NT2/D1 (cell line): ENCODE results near the gene TRABD2A.

Source experiments
- DNase-seq: peaks from one replicate; pipeline ENCODE4 v3.0.0-alpha.2; 2011; ENCODE audit warnings: low read depth, low spot score
- H3K27me3 ChIP-seq: 2 replicates; pipeline ENCODE4 v1.6.0; 2011; ENCODE audit warnings: mild to moderate bottlenecking; ENCODE audit not compliant: insufficient read length, insufficient read depth
- H3K36me3 ChIP-seq: 2 replicates; pipeline ENCODE4 v1.6.1; 2011; ENCODE audit warnings: mild to moderate bottlenecking, low read length, mixed read lengths; ENCODE audit not compliant: insufficient read depth, insufficient read length
- H3K4me1 ChIP-seq: 2 replicates; pipeline ENCODE4 v1.5.1; 2011; ENCODE audit not compliant: insufficient read depth, insufficient read length
- H3K4me3 ChIP-seq: 2 replicates; pipeline ENCODE4 v1.5.1; 2011; ENCODE audit warnings: low read depth; ENCODE audit not compliant: insufficient read length
- H3K9ac ChIP-seq: 2 replicates; pipeline ENCODE4 v1.6.0; 2011; ENCODE audit warnings: low read depth; ENCODE audit not compliant: insufficient read length
- H3K9me3 ChIP-seq: 2 replicates; pipeline ENCODE4 v1.5.1; 2011; ENCODE audit warnings: mild to moderate bottlenecking, low read length; ENCODE audit not compliant: insufficient read depth
- SUZ12 ChIP-seq: IDR thresholded peaks from 2 replicates; pipeline ENCODE4 v1.6.1; 2011; ENCODE audit not compliant: insufficient read length, insufficient read depth; ENCODE audit errors: extremely low read depth
- YY1 ChIP-seq: IDR thresholded peaks from 2 replicates; pipeline ENCODE4 v1.6.1; 2011; ENCODE audit not compliant: insufficient read length, insufficient read depth
- ZNF274 ChIP-seq: IDR thresholded peaks from 2 replicates; pipeline ENCODE4 v1.6.1; 2011; ENCODE audit warnings: mild to moderate bottlenecking, low read depth, low read length

The TRABD2A gene

DNA sequence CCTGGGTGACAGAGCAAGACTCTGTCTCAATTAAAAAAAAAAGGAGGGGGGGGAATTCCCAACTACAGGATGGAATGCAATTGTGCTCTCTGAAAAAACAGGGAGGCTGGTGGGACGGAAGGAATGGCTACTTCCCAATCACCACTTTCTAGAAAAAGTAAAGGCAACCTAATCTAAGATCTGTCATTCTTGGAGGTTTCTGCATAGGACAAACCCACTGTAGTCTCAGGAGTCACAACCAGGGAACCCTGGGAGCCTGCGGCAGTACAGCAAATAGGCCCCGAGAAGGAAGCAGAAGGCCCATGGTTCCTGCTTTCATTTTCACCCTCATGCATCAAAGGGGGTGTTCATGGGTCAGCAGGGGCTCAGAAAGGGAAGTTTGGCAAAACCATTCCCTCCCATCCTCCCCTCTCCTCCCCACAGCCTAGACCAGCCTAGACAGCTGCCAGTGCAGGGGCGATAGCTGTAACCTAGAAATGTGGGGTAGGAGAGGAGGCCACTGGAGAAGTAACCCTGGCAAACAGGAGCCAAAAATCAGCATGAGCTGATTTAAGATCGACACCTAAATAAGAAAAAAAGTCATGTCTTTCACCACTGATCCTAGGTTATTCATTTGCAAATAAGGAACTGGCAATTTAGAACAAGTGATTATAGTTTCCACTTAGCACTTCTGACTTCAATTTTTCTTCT is 48.0 kb downstream of the TRABD2A start:
- no peaks in the 10 kb centered on the region for H3K36me3 ChIP-seq
- no peak for TF ChIP-seq ZNF274
- no peak for TF ChIP-seq YY1
- no peak for TF ChIP-seq SUZ12
- H3K4me3 ChIP-seq, result no peak overlapping the region
- peaks cover 6% of the 10 kb centered on the region for H3K4me1 ChIP-seq
- no peaks in the 10 kb centered on the region for H3K27me3 ChIP-seq
- no peak overlapping the region for H3K9ac ChIP-seq
- no peaks in the 10 kb centered on the region for H3K9me3 ChIP-seq
- no peak for DNase-seq

GRCh38 chr2:84830758-84831500 is 50.0 kb downstream of the TRABD2A start:
- DNase-seq, result no peak

GRCh38 chr2:84830095-84830494 is 50.8 kb downstream of the TRABD2A start:
- peak overlapping the region; percentile 9 for H3K9ac ChIP-seq
- peaks cover 6% of the 10 kb centered on the region for H3K4me1 ChIP-seq
- H3K4me3 ChIP-seq, result no peak overlapping the region
- no peaks in the 10 kb centered on the region for H3K9me3 ChIP-seq
- no peaks in the 10 kb centered on the region for H3K27me3 ChIP-seq
- TF ChIP-seq ZNF274 (no peak), SUZ12 (no peak), YY1 (no peak)
- DNase-seq, result no peak
- H3K36me3 ChIP-seq, result no peaks in the 10 kb centered on the region

More at GRCh38 chr2:84830758-84831500, 50.0 kb downstream of the TRABD2A start:
- Histone ChIP-seq H3K27me3 (no peaks in the 10 kb centered on the region), H3K4me3 (no peak overlapping the region), H3K4me1 (peaks cover 6% of the 10 kb centered on the region), H3K36me3 (no peaks in the 10 kb centered on the region), H3K9ac (no peak overlapping the region), H3K9me3 (no peaks in the 10 kb centered on the region)
- TF ChIP-seq SUZ12 (no peak), YY1 (no peak), ZNF274 (no peak)

DNA sequence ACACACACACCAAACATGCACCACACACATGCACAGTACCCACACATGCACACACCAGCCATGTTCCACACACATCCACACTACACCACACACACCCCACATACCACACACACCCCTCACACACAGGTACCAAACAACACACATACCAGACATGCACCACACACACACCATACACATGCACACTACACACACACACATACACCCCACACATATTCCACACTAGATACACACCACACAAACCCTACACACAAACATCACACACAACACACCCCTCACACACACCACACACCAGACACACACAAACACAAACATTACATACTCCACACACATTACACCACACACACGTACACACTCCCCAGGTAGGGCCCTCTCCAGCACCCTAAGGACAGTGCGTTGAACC is 51.2 kb downstream of the TRABD2A start:
- DNase-seq, result no peak
- TF ChIP-seq SUZ12 (no peak), ZNF274 (no peak), YY1 (no peak)
- Histone ChIP-seq H3K36me3 (no peaks in the 10 kb centered on the region), H3K4me1 (peaks cover 6% of the 10 kb centered on the region), H3K27me3 (no peaks in the 10 kb centered on the region), H3K9me3 (no peaks in the 10 kb centered on the region), H3K4me3 (no peak overlapping the region), H3K9ac (peak overlapping the region; percentile 9)

GRCh38 chr2:84827978-84828575 is 52.8 kb downstream of the TRABD2A start:
- DNase-seq, result no peak
- no peak for TF ChIP-seq ZNF274
- Histone ChIP-seq H3K9ac (no peak overlapping the region), H3K27me3 (no peaks in the 10 kb centered on the region), H3K9me3 (no peaks in the 10 kb centered on the region), H3K4me1 (peaks cover 6% of the 10 kb centered on the region), H3K4me3 (no peak overlapping the region), H3K36me3 (no peaks in the 10 kb centered on the region)

GRCh38 chr2:84823788-84824187 is 57.1 kb downstream of the TRABD2A start:
- Histone ChIP-seq H3K36me3 (no peaks in the 10 kb centered on the region), H3K27me3 (no peaks in the 10 kb centered on the region), H3K9me3 (no peaks in the 10 kb centered on the region), H3K9ac (no peak overlapping the region), H3K4me1 (no peaks in the 10 kb centered on the region), H3K4me3 (no peak overlapping the region)
- TF ChIP-seq ZNF274 (no peak), YY1 (no peak), SUZ12 (no peak)
- DNase-seq, result no peak

- no peaks in the 10 kb centered on the region for H3K36me3 ChIP-seq
- no peaks in the 10 kb centered on the region for H3K9me3 ChIP-seq
- no peak for DNase-seq
- no peaks in the 10 kb centered on the region for H3K4me1 ChIP-seq
- no peak overlapping the region for H3K4me3 ChIP-seq
- no peak overlapping the region for H3K9ac ChIP-seq
- no peaks in the 10 kb centered on the region for H3K27me3 ChIP-seq
- no peak for TF ChIP-seq YY1
- no peak for TF ChIP-seq SUZ12
- TF ChIP-seq ZNF274, result no peak
Measured at GRCh38 chr2:84823229-84823628, 57.7 kb downstream of the TRABD2A start.
